Gastrocnemius medialis (tissue), 4 donors: ENCODE measurements around the gene FAM131C. TPM values are rescaled to one million over a fixed set of nuclear protein-coding genes. Genes with fewer than 3 reads are reported as not detected.
A peak's percentile ranks its signal among the peaks of the same experiment; 100 is the strongest.

Experiments used
- ATAC-seq, 2 donors: fragments of 150-250 bp; one replicate each; pipeline ENCODE4 v1.9.1; 2016
- DNase-seq, 2 donors: peaks; one replicate each; pipeline ENCODE4 v3.0.0-alpha.2; 2019
- H3K27ac ChIP-seq, 4 donors: fragments of 200-600 bp; sonication (generic); 1 replicate in 1 of 4; 2 replicates in 3 of 4; pipeline ENCODE4 v1.5.1; 2016 to 2018; ENCODE audit warnings: mild to moderate bottlenecking in 2 of 4, moderate library complexity in 1 of 4
- H3K27me3 ChIP-seq, 3 donors: fragments of 200-600 bp; sonication (generic) in 2 of 3; 1 replicate in 1 of 3; 2 replicates in 2 of 3; pipeline versions ENCODE4 v1.5.1 to v1.6.0; 2016 to 2019; ENCODE audit warnings: mild to moderate bottlenecking in 1 of 3, moderate library complexity in 1 of 3
- H3K36me3 ChIP-seq, 2 donors: fragments of 200-600 bp; sonication (generic) in 1 of 2; one replicate each; pipeline ENCODE4 v1.5.1; 2017 to 2018
- H3K4me1 ChIP-seq, 2 donors: fragments of 200-600 bp; sonication (generic) in 1 of 2; one replicate each; pipeline ENCODE4 v1.5.1; 2016 to 2017; ENCODE audit warnings: mild to moderate bottlenecking in 2 of 2
- H3K4me3 ChIP-seq, 4 donors: fragments of 200-600 bp; sonication (generic) in 3 of 4; 1 replicate in 1 of 4; 2 replicates in 3 of 4; pipeline ENCODE4 v1.5.1; 2016 to 2019; ENCODE audit warnings: mild to moderate bottlenecking in 2 of 4
- H3K9me3 ChIP-seq, 3 donors: fragments of 200-600 bp; sonication (generic) in 2 of 3; 1 replicate in 1 of 3; 2 replicates in 2 of 3; pipeline ENCODE4 v1.5.1; 2016 to 2019
- CTCF ChIP-seq, 5 experiments: fragments of 450-650 bp in 3 of 5; fragments of 200-600 bp in 2 of 5; sonication (generic) in 2 of 5; IDR thresholded peaks in 4 of 5; conservative IDR thresholded peaks in 1 of 5; 1 replicate in 4 of 5; 2 replicates in 1 of 5; pipeline ENCODE4 v1.5.1; 2016 to 2019; ENCODE audit warnings: antibody characterized with exemption in 5 of 5, mild to moderate bottlenecking in 3 of 5, moderate library complexity in 3 of 5
- POLR2A ChIP-seq, 2 donors: fragments of 450-650 bp; IDR thresholded peaks; one replicate each; pipeline ENCODE4 v1.6.1; 2017; ENCODE audit warnings: antibody characterized with exemption in 2 of 2, mild to moderate bottlenecking in 2 of 2, moderate library complexity in 2 of 2
- in situ Hi-C, 4 donors: fragments of 200-750 bp; cut with MboI; loops; one replicate each; pipeline versions ENCODE4 v1.15.0 to v1.8.0; 2017; ENCODE audit warnings: low sequenced_read_pairs in 4 of 4
- intact Hi-C: fragments of 100-400 bp; cut with DNase I; formaldehyde crosslinking; loops from one replicate; pipeline ENCODE4 v1.15.1; 2023; ENCODE audit warnings: low total_unique reads
- total RNA-seq, 4 donors: library from RNA; depleted of rRNA; stranded (reverse); fragments of >200 nt; gene quantifications; one replicate each; pipeline versions ENCODE4 v1.1.0 to v1.2.3, GENCODE V29; 2016

FAM131C gene
- total RNA-seq, 4 donors from 2014 or later: not detected

DNA sequence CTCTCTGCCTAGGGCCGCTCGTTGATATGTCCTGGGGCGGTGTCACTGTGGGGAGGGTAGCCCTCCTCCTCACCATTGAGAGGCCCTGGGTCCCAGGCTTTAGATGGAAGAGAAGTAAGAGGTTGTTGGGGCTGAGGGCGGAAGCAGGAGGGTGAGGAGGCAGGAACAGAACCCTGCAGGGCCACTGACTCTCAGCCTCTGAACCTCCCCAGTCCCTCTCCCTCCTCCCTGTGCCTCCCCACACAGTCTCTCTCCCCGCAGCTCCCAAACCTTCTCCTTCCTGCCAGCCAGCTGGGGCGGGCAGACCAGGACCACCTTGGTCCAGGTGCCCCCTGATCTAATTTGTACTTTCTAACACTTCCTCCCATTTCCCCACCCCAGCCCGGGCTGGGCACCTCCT, 14.3 kb upstream of the FAM131C start:
- Histone ChIP-seq H3K4me3 (no peak overlapping the region), H3K9me3 (no peaks in the 10 kb centered on the region), H3K4me1 (peaks cover 0 to 3% of the 10 kb centered on the region in 2 donors), H3K36me3 (no peaks in the 10 kb centered on the region), H3K27me3 (no peaks in the 10 kb centered on the region), H3K27ac (no peak overlapping the region)
- intact Hi-C loops (no loop called here), in situ Hi-C loops (loop anchor here (10.0 to 25.0 kb wide), 2 partner anchors 275 to 277 kb away; partner anchors contain the start of genes SZRD1 (in 4 of the 4) and FBXO42 (in 3 of the 4))
- TF ChIP-seq CTCF (IDR thresholded peaks at IDR 0.05 in 4 of 5, conservative IDR thresholded peaks at IDR 0.05 in 1 of 5) (no peak), POLR2A (IDR thresholded peaks at IDR 0.05) (no peak)
- DNase-seq (no peak), ATAC-seq (no peak)

GRCh38 chr1:16085522-16085921, 12.1 kb upstream of the FAM131C start:
- no peak for ATAC-seq
- in situ Hi-C loops: loop anchor here (10.0 to 25.0 kb wide), 2 partner anchors 277 to 279 kb away; partner anchors contain the start of genes SZRD1 (in 4 of the 4) and FBXO42 (in 3 of the 4)

GRCh38 chr1:16083486-16083885, 10.0 kb upstream of the FAM131C start:
- Histone ChIP-seq H3K36me3 (no peaks in the 10 kb centered on the region), H3K9me3 (no peaks in the 10 kb centered on the region), H3K4me3 (no peak overlapping the region), H3K4me1 (peaks cover 3 to 15% of the 10 kb centered on the region in 2 donors), H3K27me3 (no peaks in the 10 kb centered on the region), H3K27ac (no peak overlapping the region)
- in situ Hi-C loops: loop anchor here (5.0 to 25.0 kb wide), 3 partner anchors 104 to 281 kb away; partner anchors contain the start of genes SZRD1 (in 4 of the 4) and FBXO42 (in 3 of the 4)
- intact Hi-C loops: no loop called here
- ATAC-seq (no peak), DNase-seq (no peak)
- no peak for TF ChIP-seq POLR2A (IDR thresholded peaks at IDR 0.05)
- TF ChIP-seq CTCF (IDR thresholded peaks at IDR 0.05 in 4 of 5, conservative IDR thresholded peaks at IDR 0.05 in 1 of 5): no peak

More at GRCh38 chr1:16085522-16085921, 12.1 kb upstream of the FAM131C start:
- H3K9me3 ChIP-seq: no peaks in the 10 kb centered on the region
- no peaks in the 10 kb centered on the region for H3K36me3 ChIP-seq
- no peak overlapping the region for H3K4me3 ChIP-seq
- H3K4me1 ChIP-seq: peaks cover 0 to 9% of the 10 kb centered on the region in 2 donors
- no peaks in the 10 kb centered on the region for H3K27me3 ChIP-seq
- no peak overlapping the region for H3K27ac ChIP-seq
- no peak for DNase-seq
- no peak for TF ChIP-seq CTCF (IDR thresholded peaks at IDR 0.05 in 4 of 5, conservative IDR thresholded peaks at IDR 0.05 in 1 of 5)
- no peak for TF ChIP-seq POLR2A (IDR thresholded peaks at IDR 0.05)
- intact Hi-C loops: no loop called here

DNA sequence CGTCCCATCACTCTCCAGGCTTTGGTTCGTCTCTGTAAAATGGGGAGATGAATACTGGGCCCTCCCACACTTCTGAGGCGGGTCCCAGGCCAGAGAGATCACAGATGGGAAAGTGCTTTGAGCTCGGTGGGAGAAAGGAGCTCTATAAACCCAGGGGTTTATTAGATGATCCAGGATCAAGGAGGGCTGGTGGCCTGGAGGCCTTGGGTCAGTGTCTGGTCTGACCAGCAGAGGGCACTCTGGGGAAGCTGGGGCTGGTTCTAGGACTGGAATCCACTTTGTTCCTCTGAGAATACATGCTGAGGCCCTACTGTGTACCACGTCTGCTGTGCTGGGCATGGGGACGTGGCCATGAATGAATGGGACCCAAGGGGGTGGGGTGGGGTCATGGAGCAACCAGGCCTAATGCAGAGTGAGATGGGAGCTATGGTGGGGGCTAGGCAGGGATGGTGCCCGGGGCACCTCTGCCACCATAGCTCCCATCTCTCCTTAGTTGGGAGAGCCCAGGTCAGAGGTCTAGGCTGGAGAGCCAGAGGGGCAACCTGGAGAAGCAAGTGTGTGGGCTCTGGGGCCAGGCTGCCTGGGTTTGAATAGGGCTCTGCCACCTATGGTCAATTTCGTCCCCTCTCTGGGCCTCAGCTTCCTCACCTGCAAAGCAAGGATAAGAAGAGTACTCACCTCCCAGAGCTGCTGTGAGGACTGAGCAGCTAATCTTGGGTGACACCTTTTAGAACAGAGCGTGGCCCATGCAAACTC, 9.0 kb upstream of the FAM131C start:
- intact Hi-C loops (loop anchor here (1.0 kb wide), 1 partner anchor 105 kb away; no protein-coding TSS in a partner anchor), in situ Hi-C loops (loop anchor here (5.0 to 25.0 kb wide), 3 partner anchors 105 to 282 kb away; partner anchors contain the start of genes SZRD1 (in 4 of the 4) and FBXO42 (in 3 of the 4))
- DNase-seq (peak in 1 of 2 donors; percentile 46), ATAC-seq (peak; percentile 49 to 67)
- Histone ChIP-seq H3K27ac (peak overlapping the region in 2 of 4 donors; percentile 18 to 42), H3K36me3 (no peaks in the 10 kb centered on the region), H3K4me1 (peaks cover 3 to 15% of the 10 kb centered on the region in 2 donors), H3K9me3 (no peaks in the 10 kb centered on the region), H3K4me3 (no peak overlapping the region), H3K27me3 (no peaks in the 10 kb centered on the region)
- peak; percentile 56 to 90 (median 79) for TF ChIP-seq CTCF (IDR thresholded peaks at IDR 0.05 in 4 of 5, conservative IDR thresholded peaks at IDR 0.05 in 1 of 5)
- no peak for TF ChIP-seq POLR2A (IDR thresholded peaks at IDR 0.05)
